IMR-90 (cell line): ENCODE results near the gene DGLUCY. TPM values are rescaled to one million over a fixed set of nuclear protein-coding genes. Genes with fewer than 3 reads are reported as not detected.
"Not testable (repeated sequence)": the region's sequence is repeated elsewhere in the genome, so short reads cannot be mapped to it uniquely, and the experiment has no call there.

Source experiments
- ATAC-seq: fragments of 200-7000 bp; cut with Tn5 transposase; 2 replicates; pipeline ENCODE4 v1.9.1; 2020; ENCODE audit warnings: low read depth, mild to moderate bottlenecking, moderate library complexity
- BruUV-seq: library from RNA; stranded (reverse); fragments of 400-500 nt; replicated peaks from 2 replicates; lab custom pipeline; 2021; lab: Mats Ljungman, UMichigan
- CTCF ChIA-PET: fragments of 300-600 bp; formaldehyde crosslinking; extraction: SDS; loops from one replicate; lab custom pipeline; 2021; ENCODE audit warnings: antibody characterized with exemption; lab: Yijun Ruan, JAX
- POLR2A ChIA-PET: fragments of 300-600 bp; sonication (Branson Sonifier 250); formaldehyde crosslinking; loops from one replicate; lab custom pipeline; 2022; ENCODE audit warnings: antibody characterized with exemption; ENCODE audit not compliant: unreplicated experiment; lab: Charles Lee
- DNase-seq: peaks from one replicate; pipeline ENCODE4 v3.0.0; 2013
- H2AFZ ChIP-seq: replicated peaks from 2 replicates; pipeline ENCODE3; 2013; ENCODE audit warnings: low read length, mild to moderate bottlenecking; ENCODE audit not compliant: poor library complexity
- H2AK5ac ChIP-seq: 2 replicates; pipeline ENCODE4 v1.6.1; 2013; ENCODE audit warnings: low read depth, low read length, inconsistent platforms
- H2AK9ac ChIP-seq: replicated peaks from 2 replicates; pipeline ENCODE3; 2013; ENCODE audit warnings: mild to moderate bottlenecking, low read depth, low read length, moderate library complexity; ENCODE audit not compliant: poor library complexity
- H2BK120ac ChIP-seq: 2 replicates; pipeline ENCODE4 v1.6.1; 2013; ENCODE audit warnings: low read depth, low read length, inconsistent platforms
- H2BK15ac ChIP-seq: 3 replicates; pipeline ENCODE4 v1.6.1; 2013; ENCODE audit warnings: low read depth, low read length, inconsistent platforms
- H2BK20ac ChIP-seq: 2 replicates; pipeline ENCODE4 v1.6.1; 2013; ENCODE audit warnings: low read depth, mild to moderate bottlenecking, inconsistent platforms, low read length, moderate library complexity
- H2BK5ac ChIP-seq: 2 replicates; pipeline ENCODE4 v1.6.1; 2013; ENCODE audit warnings: mild to moderate bottlenecking, low read depth, low read length, inconsistent platforms; ENCODE audit not compliant: poor library complexity, severe bottlenecking
- H3K14ac ChIP-seq: replicated peaks from 2 replicates; pipeline ENCODE4 v1.6.1; 2013; ENCODE audit warnings: low read depth, low read length, inconsistent platforms
- H3K18ac ChIP-seq: 2 replicates; pipeline ENCODE4 v1.6.1; 2013; ENCODE audit warnings: low read depth, low read length, control low read depth
- H3K23ac ChIP-seq: 2 replicates; pipeline ENCODE4 v1.6.1; 2013; ENCODE audit warnings: low read depth, low read length, inconsistent platforms
- H3K27ac ChIP-seq: 2 replicates; pipeline ENCODE4 v1.5.1; 2013; ENCODE audit warnings: mild to moderate bottlenecking, control low read depth, low read length; ENCODE audit not compliant: insufficient read depth
- H3K27me3 ChIP-seq: 2 replicates; pipeline ENCODE4 v1.6.1; 2013; ENCODE audit warnings: low read length; ENCODE audit not compliant: control insufficient read depth, insufficient read depth
- H3K36me3 ChIP-seq: 2 replicates; pipeline ENCODE4 v1.6.1; 2013; ENCODE audit warnings: low read length, mixed read lengths; ENCODE audit not compliant: control insufficient read depth, insufficient read depth
- H3K4ac ChIP-seq: 2 replicates; pipeline ENCODE4 v1.6.1; 2013; ENCODE audit warnings: low read depth, low read length, inconsistent platforms
- H3K4me1 ChIP-seq: 2 replicates; pipeline ENCODE4 v1.6.1; 2013; ENCODE audit warnings: low read length, mixed read lengths; ENCODE audit not compliant: control insufficient read depth, insufficient read depth
- H3K4me2 ChIP-seq: 2 replicates; pipeline ENCODE4 v1.6.1; 2013; ENCODE audit warnings: low read depth, mild to moderate bottlenecking, control low read depth, low read length, moderate library complexity
- H3K4me3 ChIP-seq: 2 replicates; pipeline ENCODE4 v1.5.1; 2013; ENCODE audit warnings: low read depth, mild to moderate bottlenecking, control low read depth, low read length, moderate library complexity; ENCODE audit not compliant: insufficient read depth
- H3K56ac ChIP-seq: 2 replicates; pipeline ENCODE4 v1.6.1; 2013; ENCODE audit warnings: low read length, inconsistent platforms; ENCODE audit not compliant: insufficient read depth; ENCODE audit errors: extremely low read depth
- H3K79me1 ChIP-seq, 2 experiments: 2 replicates each; pipeline ENCODE4 v1.6.1; 2013; ENCODE audit warnings: low read length in 2 of 2, inconsistent platforms in 1 of 2, low read depth in 1 of 2
- H3K9ac ChIP-seq: 2 replicates; pipeline ENCODE4 v1.6.1; 2013; ENCODE audit warnings: low read depth, low read length, control low read depth
- H3K9me1 ChIP-seq: 2 replicates; pipeline ENCODE4 v1.6.1; 2013; ENCODE audit warnings: low read length, inconsistent platforms; ENCODE audit not compliant: insufficient read depth
- H3K9me3 ChIP-seq: 2 replicates; pipeline ENCODE4 v1.6.1; 2013; ENCODE audit warnings: low read length; ENCODE audit not compliant: control insufficient read depth, insufficient read depth
- H4K20me1 ChIP-seq: 2 replicates; pipeline ENCODE4 v1.6.1; 2013; ENCODE audit warnings: low read length, inconsistent platforms; ENCODE audit not compliant: insufficient read depth
- H4K5ac ChIP-seq: 2 replicates; pipeline ENCODE4 v1.6.1; 2013; ENCODE audit warnings: mild to moderate bottlenecking, low read depth, low read length, control low read depth
- H4K8ac ChIP-seq, 2 experiments: 2 replicates each; pipeline ENCODE4 v1.6.1; 2013; ENCODE audit warnings: low read depth in 2 of 2, low read length in 2 of 2, control low read depth in 1 of 2, inconsistent platforms in 1 of 2
- H4K91ac ChIP-seq: 2 replicates; pipeline ENCODE4 v1.6.1; 2013; ENCODE audit warnings: low read depth, low read length, inconsistent platforms; ENCODE audit not compliant: insufficient read depth
- WGBS, 2 experiments: methylation state at CpG; one replicate each; pipeline versions ENCODE4 v1.1.5 to v1.1.7; 2013; ENCODE audit warnings: missing lambda C conversion rate in 2 of 2; ENCODE audit not compliant: insufficient read length in 1 of 2; ENCODE audit errors: extremely low coverage in 2 of 2; 5-methylcytosine and 5-hydroxymethylcytosine counted together
- dilution Hi-C: fragments of 300-500 bp; cut with HindIII; formaldehyde crosslinking; loops from one replicate; pipeline ENCODE4 v1.14.3; 2018; ENCODE audit warnings: low sequenced_read_pairs; ENCODE audit not compliant: unreplicated experiment
- in situ Hi-C: fragments of 300-500 bp; cut with MboI; formaldehyde crosslinking; loops from 3 replicates; pipeline ENCODE4 v1.14.3; 2019; ENCODE audit warnings: low sequenced_read_pairs, inconsistent platforms, mixed read lengths
- intact Hi-C: fragments of 100-400 bp; cut with micrococcal nuclease; formaldehyde crosslinking; loops from 2 replicates; pipeline ENCODE4 v1.10.0; 2022
- polyA plus RNA-seq, 3 experiments: library from polyadenylated mRNA; depleted of rRNA; stranded (reverse); fragments of >200 nt; gene quantifications; 2 replicates each; pipeline ENCODE4 v1.2.3, GENCODE V29; 2012; ENCODE audit warnings: low replicate concordance in 1 of 3
- total RNA-seq: library from RNA; depleted of rRNA; stranded (reverse); fragments of >200 nt; gene quantifications from 2 replicates; pipeline ENCODE4 v1.2.3, GENCODE V29; 2012

DGLUCY gene
- total and polyA plus RNA-seq, 2 of the 4 experiments (the other 2 are of a cell fraction) = 8.5 to 13.3 TPM

DNA sequence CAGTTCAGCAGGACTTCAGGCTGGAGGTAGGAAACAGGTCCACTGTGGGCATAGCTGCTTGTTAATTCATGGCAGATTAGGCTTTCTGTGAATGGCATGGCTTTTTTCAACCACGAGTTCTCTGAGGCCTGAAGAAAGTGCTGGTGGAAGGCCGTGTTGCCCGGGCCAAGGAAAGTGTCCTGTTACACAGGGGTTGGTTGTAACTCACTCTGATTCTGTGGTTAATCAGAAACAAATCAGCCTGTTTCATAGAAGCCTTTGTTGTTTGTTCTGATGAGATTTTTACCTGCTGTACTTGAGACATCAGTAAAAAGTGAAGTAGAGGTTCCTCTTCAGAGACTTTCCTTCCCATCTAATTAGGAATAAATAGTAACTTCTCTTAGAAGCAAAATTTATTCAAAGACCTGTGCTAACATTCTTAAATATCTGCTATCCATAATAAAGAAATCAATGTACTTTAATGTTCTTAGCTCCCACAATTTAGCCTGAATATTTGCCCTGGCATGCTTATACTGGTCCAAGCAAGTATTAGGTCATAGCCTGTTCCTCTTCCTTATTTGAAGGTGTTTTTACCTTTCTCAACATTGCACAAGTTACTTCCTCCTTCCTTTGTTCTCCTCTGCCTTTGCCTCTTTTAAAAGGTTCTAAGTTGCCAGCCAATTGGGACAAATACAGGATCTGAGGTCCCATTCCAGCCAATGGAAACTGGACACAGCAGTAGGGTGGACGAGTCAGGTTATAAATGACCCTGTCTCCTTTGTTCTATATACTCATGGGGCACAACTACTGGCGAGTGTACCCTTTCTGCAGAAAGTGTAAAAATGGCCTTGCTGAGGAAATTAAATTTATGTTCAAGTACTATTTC is 10.8 kb downstream of the DGLUCY start:
- intact Hi-C loops, H3K4me2 ChIP-seq, in situ Hi-C loops, H4K91ac ChIP-seq, BruUV-seq, H2BK20ac ChIP-seq, H3K18ac ChIP-seq, H3K9ac ChIP-seq, H3K4ac ChIP-seq, H3K4me1 ChIP-seq, H4K20me1 ChIP-seq, H3K27me3 ChIP-seq, H2AK5ac ChIP-seq, DNase-seq, ATAC-seq, H3K9me1 ChIP-seq, H2AK9ac ChIP-seq, H3K23ac ChIP-seq, dilution Hi-C loops, H3K9me3 ChIP-seq, H3K56ac ChIP-seq, POLR2A ChIA-PET, H3K14ac ChIP-seq, H2BK15ac ChIP-seq, H4K5ac ChIP-seq, H4K8ac ChIP-seq, H3K79me1 ChIP-seq, H2BK5ac ChIP-seq, H3K4me3 ChIP-seq, H2AFZ ChIP-seq, H3K36me3 ChIP-seq, H3K27ac ChIP-seq, CTCF ChIA-PET, H2BK120ac ChIP-seq: not testable (repeated sequence)
- no CpG with 5 or more reads among the region's 5 CpGs for WGBS, 2 experiments
